Measurements from ENCODE around the gene INAFM2. TPM values are rescaled to one million over a fixed set of nuclear protein-coding genes. Genes with fewer than 3 reads are reported as not detected.
A peak's percentile ranks its signal among the peaks of the same experiment; 100 is the strongest.

The INAFM2 gene
- total RNA-seq, 1 donor from 2014 or later = 14.9 TPM

DNA sequence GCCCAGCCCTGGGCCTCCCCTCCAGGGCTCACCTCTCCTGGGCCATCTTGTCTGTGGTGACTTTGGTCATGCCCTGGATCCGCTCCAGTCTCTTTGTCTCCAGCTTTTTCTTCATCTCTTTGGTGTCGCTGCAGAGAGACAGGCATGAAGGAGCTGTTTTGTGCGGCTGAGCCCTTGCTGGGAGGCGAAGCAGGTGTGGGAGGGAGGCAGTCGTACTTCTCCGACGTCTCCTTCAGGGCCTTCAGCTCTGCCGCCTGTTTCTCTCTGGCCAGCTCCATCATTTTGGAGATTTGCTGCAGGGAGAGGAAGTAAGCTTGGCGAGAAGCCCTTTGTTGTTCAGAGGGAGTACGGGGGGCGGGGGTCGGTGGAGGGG, 33.0 kb upstream of the INAFM2 start:
- H3K4me3 ChIP-seq (ENCODE audit: low read depth, low read length) = no peak overlapping the region
- H3K27me3 ChIP-seq (ENCODE audit: control insufficient read depth, insufficient read depth, low read length) = peaks cover 50% of the 10 kb centered on the region
- no peaks in the 10 kb centered on the region for H3K36me3 ChIP-seq (ENCODE audit: control insufficient read depth, insufficient read depth, low read length)
- TF ChIP-seq, protein P1, sequence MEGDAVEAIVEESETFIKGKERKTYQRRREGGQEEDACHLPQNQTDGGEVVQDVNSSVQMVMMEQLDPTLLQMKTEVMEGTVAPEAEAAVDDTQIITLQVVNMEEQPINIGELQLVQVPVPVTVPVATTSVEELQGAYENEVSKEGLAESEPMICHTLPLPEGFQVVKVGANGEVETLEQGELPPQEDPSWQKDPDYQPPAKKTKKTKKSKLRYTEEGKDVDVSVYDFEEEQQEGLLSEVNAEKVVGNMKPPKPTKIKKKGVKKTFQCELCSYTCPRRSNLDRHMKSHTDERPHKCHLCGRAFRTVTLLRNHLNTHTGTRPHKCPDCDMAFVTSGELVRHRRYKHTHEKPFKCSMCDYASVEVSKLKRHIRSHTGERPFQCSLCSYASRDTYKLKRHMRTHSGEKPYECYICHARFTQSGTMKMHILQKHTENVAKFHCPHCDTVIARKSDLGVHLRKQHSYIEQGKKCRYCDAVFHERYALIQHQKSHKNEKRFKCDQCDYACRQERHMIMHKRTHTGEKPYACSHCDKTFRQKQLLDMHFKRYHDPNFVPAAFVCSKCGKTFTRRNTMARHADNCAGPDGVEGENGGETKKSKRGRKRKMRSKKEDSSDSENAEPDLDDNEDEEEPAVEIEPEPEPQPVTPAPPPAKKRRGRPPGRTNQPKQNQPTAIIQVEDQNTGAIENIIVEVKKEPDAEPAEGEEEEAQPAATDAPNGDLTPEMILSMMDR (IDR thresholded peaks at IDR 0.05; ENCODE audit: insufficient read depth, low read length, poor library complexity, severe bottlenecking) = no peak
- DNase-seq (ENCODE audit: low read depth) = no peak

DNA sequence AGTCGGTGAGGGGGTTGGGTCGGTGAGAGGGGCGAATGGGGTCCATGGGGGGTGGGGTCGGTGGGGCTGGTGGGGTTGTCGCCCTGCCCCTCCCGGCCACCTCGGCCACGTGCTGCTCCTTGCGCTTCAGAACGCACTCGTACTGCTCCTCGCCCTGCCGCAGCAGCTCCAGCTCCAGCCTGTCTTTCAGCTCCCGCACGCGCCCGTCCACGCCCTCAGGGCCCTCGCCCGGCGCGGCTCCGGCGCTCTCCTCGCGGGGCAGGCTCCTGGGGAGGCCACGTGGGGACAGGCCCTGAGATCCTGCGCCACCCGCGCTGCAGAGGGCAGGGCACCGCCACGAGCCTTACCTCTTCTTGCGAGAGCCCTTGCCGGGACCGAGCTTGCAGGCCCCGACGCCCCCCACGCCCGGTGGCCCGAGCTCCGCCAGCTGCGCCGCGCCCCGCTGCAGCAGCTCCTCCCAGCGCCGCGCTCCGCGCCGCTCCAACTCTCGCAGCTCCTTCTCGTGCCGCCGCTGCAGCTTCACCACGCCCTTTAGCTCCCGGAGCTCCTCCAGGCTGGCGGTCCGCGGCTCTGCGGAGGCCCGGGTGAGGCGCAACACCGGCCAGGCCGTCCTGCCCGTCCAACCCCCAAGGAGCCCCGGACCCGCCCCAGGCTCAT, 32.4 kb upstream of the INAFM2 start:
- TF ChIP-seq, protein P1 (IDR thresholded peaks at IDR 0.05; ENCODE audit: insufficient read depth, low read length, poor library complexity, severe bottlenecking) = no peak
- H3K27me3 ChIP-seq (ENCODE audit: control insufficient read depth, insufficient read depth, low read length) = peaks cover 55% of the 10 kb centered on the region
- DNase-seq (ENCODE audit: low read depth) = no peak

DNA sequence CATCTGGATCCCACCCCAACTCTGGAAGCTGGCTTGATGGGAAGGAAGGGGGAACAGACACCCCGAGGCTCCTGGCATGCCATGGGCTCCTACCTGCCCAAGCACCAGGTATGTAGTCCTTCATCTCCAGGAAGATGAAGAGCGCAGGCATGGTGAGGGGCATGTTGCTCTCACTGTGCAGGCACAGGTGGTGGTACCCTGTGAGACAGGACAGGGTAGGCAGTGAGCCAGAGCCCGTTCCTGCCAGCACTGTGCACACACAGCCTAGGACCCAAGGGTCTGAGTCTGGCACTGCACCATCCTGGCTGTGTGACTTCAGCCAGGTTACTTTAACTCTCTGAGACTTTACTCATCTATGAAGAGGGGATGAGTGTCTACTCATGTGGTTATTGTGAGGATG, 31.2 kb upstream of the INAFM2 start:
- H3K4me3 ChIP-seq (ENCODE audit: low read depth, low read length) = no peak overlapping the region
- TF ChIP-seq, protein P1 (IDR thresholded peaks at IDR 0.05; ENCODE audit: insufficient read depth, low read length, poor library complexity, severe bottlenecking) = no peak
- H3K36me3 ChIP-seq (ENCODE audit: control insufficient read depth, insufficient read depth, low read length) = no peaks in the 10 kb centered on the region
- DNase-seq (ENCODE audit: low read depth) = no peak
- peaks cover 61% of the 10 kb centered on the region for H3K27me3 ChIP-seq (ENCODE audit: control insufficient read depth, insufficient read depth, low read length)

More for the DNA sequence above, 32.4 kb upstream of the INAFM2 start:
- Histone ChIP-seq H3K36me3 (ENCODE audit: control insufficient read depth, insufficient read depth, low read length) (no peaks in the 10 kb centered on the region), H3K4me3 (ENCODE audit: low read depth, low read length) (peak overlapping the region; percentile 18)

DNA sequence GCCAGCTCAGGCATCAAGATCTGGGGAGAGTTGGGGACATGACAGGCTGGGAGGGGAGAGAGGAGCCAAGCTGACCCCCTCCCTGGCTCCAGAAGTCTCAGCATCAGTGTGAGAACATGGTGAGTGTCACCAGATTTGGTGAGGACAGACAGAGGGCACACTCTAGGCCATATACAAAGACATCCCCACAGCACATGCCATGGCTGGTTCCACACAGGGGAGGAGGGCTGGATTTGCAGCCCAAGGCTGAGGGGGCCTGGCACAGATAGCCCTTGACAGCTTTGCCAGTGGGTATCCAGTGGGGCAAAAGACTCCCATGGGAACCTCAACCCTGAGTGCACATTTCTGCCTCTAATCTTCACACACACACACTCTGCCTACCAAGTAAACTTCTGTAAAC, 30.5 kb upstream of the INAFM2 start:
- DNase-seq (ENCODE audit: low read depth) = no peak
- no peaks in the 10 kb centered on the region for H3K36me3 ChIP-seq (ENCODE audit: control insufficient read depth, insufficient read depth, low read length)
- H3K4me3 ChIP-seq (ENCODE audit: low read depth, low read length) = no peak overlapping the region
- TF ChIP-seq, protein P1 (IDR thresholded peaks at IDR 0.05; ENCODE audit: insufficient read depth, low read length, poor library complexity, severe bottlenecking) = no peak
- H3K27me3 ChIP-seq (ENCODE audit: control insufficient read depth, insufficient read depth, low read length) = peaks cover 61% of the 10 kb centered on the region

DNA sequence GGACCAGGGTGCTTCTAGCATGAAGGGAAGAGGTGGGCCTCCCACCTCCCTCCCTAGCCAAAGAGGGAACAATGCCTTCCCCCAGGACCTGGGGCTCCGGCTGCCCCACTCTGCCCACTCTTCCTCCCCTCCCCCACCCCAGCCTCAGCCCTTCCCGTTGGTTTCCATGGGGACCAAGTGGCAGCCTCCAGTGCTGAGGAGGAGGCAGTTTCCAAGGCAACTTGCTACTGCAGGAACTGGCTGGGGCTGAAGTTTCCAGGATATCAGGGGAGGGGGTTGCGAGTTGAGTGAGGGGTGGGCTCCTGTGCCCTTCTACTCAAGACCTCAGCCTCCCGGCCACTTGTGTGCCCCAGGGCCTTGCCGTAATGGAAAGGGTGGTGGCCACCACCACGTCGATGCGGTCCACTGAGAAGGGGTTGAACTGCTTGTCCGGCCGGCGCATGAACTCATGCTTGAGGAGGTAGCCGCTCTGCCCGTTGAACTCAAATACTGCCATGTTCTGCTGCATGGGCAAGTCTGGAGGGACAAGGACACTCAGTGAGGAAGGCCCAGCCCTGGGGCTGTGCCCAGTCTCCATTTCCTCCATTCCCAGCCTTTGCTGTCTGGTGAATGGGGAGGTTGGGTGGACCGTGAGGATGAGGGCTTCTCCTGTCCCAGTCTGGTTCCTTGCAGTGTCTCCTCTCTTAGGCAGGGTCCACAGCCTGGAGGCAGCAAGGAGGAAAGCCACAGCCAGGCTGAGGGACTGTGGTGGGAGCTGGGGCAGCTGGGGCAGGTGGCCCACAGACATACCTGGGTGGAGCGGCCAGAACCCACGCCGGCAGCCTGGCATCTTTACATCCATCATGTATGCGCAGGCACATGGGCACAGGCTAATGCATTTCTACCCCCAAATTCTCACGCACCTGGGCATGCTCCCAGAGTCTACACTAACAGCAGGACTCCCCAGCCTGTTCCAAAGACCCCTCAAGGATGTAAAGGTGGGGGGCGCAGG, 29.3 kb upstream of the INAFM2 start:
- TF ChIP-seq, protein P1 (IDR thresholded peaks at IDR 0.05; ENCODE audit: insufficient read depth, low read length, poor library complexity, severe bottlenecking) = no peak
- DNase-seq (ENCODE audit: low read depth) = no peak
- Histone ChIP-seq H3K36me3 (ENCODE audit: control insufficient read depth, insufficient read depth, low read length) (no peaks in the 10 kb centered on the region), H3K27me3 (ENCODE audit: control insufficient read depth, insufficient read depth, low read length) (peaks cover 63% of the 10 kb centered on the region), H3K4me3 (ENCODE audit: low read depth, low read length) (no peak overlapping the region)
